ENCODE measurements around the gene P2RX4.

DNA sequence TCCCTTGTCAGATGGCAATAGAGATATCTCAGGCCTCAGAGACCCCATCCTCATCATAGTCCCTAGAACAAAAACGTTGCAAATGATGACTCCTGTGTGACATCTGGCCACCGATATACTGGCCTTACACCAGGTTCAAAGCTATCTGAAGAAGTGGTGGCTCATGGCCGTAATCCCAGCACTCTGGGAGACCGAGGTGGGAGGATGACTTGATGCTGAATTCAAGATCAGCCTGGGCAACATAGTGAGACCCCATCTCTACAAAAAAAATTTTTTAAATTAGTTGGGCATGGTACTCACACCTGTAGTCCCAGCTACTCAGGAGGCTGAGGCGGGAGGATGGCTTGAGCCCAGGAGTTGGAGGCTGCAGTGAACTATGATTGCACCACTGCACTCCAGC lies 73.5 kb downstream of the P2RX4 start:
- no peak for TF ChIP-seq CTCF (IDR thresholded peaks at IDR 0.05 in 2 of 3, conservative IDR thresholded peaks at IDR 0.05 in 1 of 3; ENCODE audit: insufficient read depth in 2 of 3, low read depth in 1 of 3, low read length in 3 of 3)
- no peak for TF ChIP-seq TARDBP (IDR thresholded peaks at IDR 0.05)
- no peak for TF ChIP-seq BRD4 (IDR thresholded peaks at IDR 0.05)
- no peak for TF ChIP-seq FOS (IDR thresholded peaks at IDR 0.05; ENCODE audit: extremely low read depth, insufficient read length)
- TF ChIP-seq THRAP3 (IDR thresholded peaks at IDR 0.05; ENCODE audit: borderline replicate concordance): no peak
- TF ChIP-seq ZBTB33 (CRISPR knock-in tag; IDR thresholded peaks at IDR 0.05): no peak
